Ectodermal cell (in vitro differentiated cells): ENCODE measurements around the gene OSBPL5.
A peak's percentile ranks its signal among the peaks of the same experiment; 100 is the strongest.

Experiments used
- H3K27ac ChIP-seq: 2 replicates; pipeline ENCODE4 v1.7.0; 2013; ENCODE audit warnings: mild to moderate bottlenecking, low read depth, low read length; ENCODE audit not compliant: insufficient read depth, poor library complexity, severe bottlenecking
- H3K27me3 ChIP-seq: 2 replicates; pipeline ENCODE4 v1.7.0; 2013; ENCODE audit warnings: mild to moderate bottlenecking, low read length; ENCODE audit not compliant: insufficient read depth, control insufficient read depth, poor library complexity, severe bottlenecking
- H3K36me3 ChIP-seq: one replicate; pipeline ENCODE4 v1.7.0; 2013; ENCODE audit warnings: low read length; ENCODE audit not compliant: control insufficient read depth, insufficient read depth
- H3K4me1 ChIP-seq: one replicate; pipeline ENCODE4 v1.7.0; 2013; ENCODE audit warnings: low read length; ENCODE audit not compliant: control insufficient read depth, insufficient read depth
- H3K4me3 ChIP-seq: 2 replicates; pipeline ENCODE4 v1.7.0; 2013; ENCODE audit warnings: low read depth, low read length, control low read depth; ENCODE audit not compliant: insufficient read depth
- H3K9me3 ChIP-seq: 2 replicates; pipeline ENCODE4 v1.7.0; 2013; ENCODE audit warnings: mild to moderate bottlenecking, low read length, moderate library complexity; ENCODE audit not compliant: control insufficient read depth
- WGBS, 2 experiments: methylation state at CpG; one replicate each; pipeline ENCODE4 v1.1.7; 2013; ENCODE audit warnings: missing lambda C conversion rate in 2 of 2; 5-methylcytosine and 5-hydroxymethylcytosine counted together

Gene OSBPL5

GRCh38 chr11:3162410-3163240 lies 2.5 kb downstream of the OSBPL5 start:
- H3K36me3 ChIP-seq: no peaks in the 10 kb centered on the region
- no peak overlapping the region for H3K27ac ChIP-seq
- H3K9me3 ChIP-seq: no peaks in the 10 kb centered on the region
- H3K4me1 ChIP-seq: peaks cover 62% of the 10 kb centered on the region
- WGBS, 2 experiments: 87 to 90% methylated on average over 21 of the region's 21 CpGs
- H3K4me3 ChIP-seq: no peak overlapping the region
- peaks cover 8% of the 10 kb centered on the region for H3K27me3 ChIP-seq

- Histone ChIP-seq H3K27ac (no peak overlapping the region), H3K9me3 (no peaks in the 10 kb centered on the region), H3K4me1 (peaks cover 57% of the 10 kb centered on the region), H3K27me3 (peaks cover 8% of the 10 kb centered on the region), H3K36me3 (no peaks in the 10 kb centered on the region), H3K4me3 (no peak overlapping the region)
- 74 to 75% methylated on average over 7 of the region's 7 CpGs for WGBS, 2 experiments
Measured at GRCh38 chr11:3161720-3162409, 3.2 kb downstream of the OSBPL5 start.

GRCh38 chr11:3161309-3161708 lies 3.8 kb downstream of the OSBPL5 start:
- Histone ChIP-seq H3K4me3 (no peak overlapping the region), H3K36me3 (no peaks in the 10 kb centered on the region), H3K4me1 (peaks cover 52% of the 10 kb centered on the region), H3K27ac (no peak overlapping the region), H3K27me3 (peaks cover 8% of the 10 kb centered on the region), H3K9me3 (no peaks in the 10 kb centered on the region)
- WGBS, 2 experiments: 84 to 88% methylated on average over 14 of the region's 14 CpGs

- Histone ChIP-seq H3K27ac (peak overlapping the region; percentile 67), H3K9me3 (no peaks in the 10 kb centered on the region), H3K4me3 (peak overlapping the region; percentile 36), H3K4me1 (peaks cover 52% of the 10 kb centered on the region), H3K27me3 (peaks cover 2% of the 10 kb centered on the region), H3K36me3 (no peaks in the 10 kb centered on the region)
- 1% methylated on average over 47 to 48 of the region's 48 CpGs for WGBS, 2 experiments
Measured at GRCh38 chr11:3160252-3161031, 4.7 kb downstream of the OSBPL5 start.

- no peaks in the 10 kb centered on the region for H3K9me3 ChIP-seq
- H3K27ac ChIP-seq: no peak overlapping the region
- no peaks in the 10 kb centered on the region for H3K27me3 ChIP-seq
- no peaks in the 10 kb centered on the region for H3K36me3 ChIP-seq
- H3K4me3 ChIP-seq: peak overlapping the region; percentile 36
- peaks cover 52% of the 10 kb centered on the region for H3K4me1 ChIP-seq
- 62 to 64% methylated on average over 14 of the region's 14 CpGs for WGBS, 2 experiments
Measured at GRCh38 chr11:3159296-3160190, 5.6 kb downstream of the OSBPL5 start.

GRCh38 chr11:3158821-3159220 lies 6.3 kb downstream of the OSBPL5 start:
- Histone ChIP-seq H3K4me3 (no peak overlapping the region), H3K27me3 (no peaks in the 10 kb centered on the region), H3K36me3 (no peaks in the 10 kb centered on the region), H3K27ac (no peak overlapping the region), H3K9me3 (no peaks in the 10 kb centered on the region), H3K4me1 (peaks cover 56% of the 10 kb centered on the region)
- 90 to 91% methylated on average over 13 of the region's 13 CpGs for WGBS, 2 experiments

- Histone ChIP-seq H3K27ac (no peak overlapping the region), H3K4me1 (peaks cover 58% of the 10 kb centered on the region), H3K27me3 (no peaks in the 10 kb centered on the region), H3K9me3 (no peaks in the 10 kb centered on the region), H3K36me3 (no peaks in the 10 kb centered on the region), H3K4me3 (no peak overlapping the region)
- whole genome bisulfite sequencing, 2 experiments: 92 to 95% methylated on average over 18 of the region's 18 CpGs
Measured at GRCh38 chr11:3158131-3158591, 6.9 kb downstream of the OSBPL5 start.

GRCh38 chr11:3157381-3158130 lies 7.6 kb downstream of the OSBPL5 start:
- Histone ChIP-seq H3K9me3 (no peaks in the 10 kb centered on the region), H3K27me3 (no peaks in the 10 kb centered on the region), H3K4me3 (no peak overlapping the region), H3K4me1 (peaks cover 52% of the 10 kb centered on the region), H3K36me3 (no peaks in the 10 kb centered on the region), H3K27ac (no peak overlapping the region)
- 91 to 92% methylated on average over 22 of the region's 22 CpGs for WGBS, 2 experiments
